GM12864 (cell line): Measurements from ENCODE around the gene NSF.
"Not testable (repeated sequence)": the region's sequence is repeated elsewhere in the genome, so short reads cannot be mapped to it uniquely, and the experiment has no call there.

ENCODE experiments used
- DNase-seq: peaks from one replicate; pipeline ENCODE4 v3.0.0-alpha.2; 2011; ENCODE audit warnings: low read depth
- H3K4me3 ChIP-seq: 2 replicates; pipeline ENCODE4 v1.5.1; 2011; ENCODE audit warnings: mild to moderate bottlenecking, low read depth, low read length, control low read depth
- CTCF ChIP-seq: IDR thresholded peaks from 2 replicates; pipeline ENCODE4 v1.5.1; 2011; ENCODE audit warnings: low read depth, mild to moderate bottlenecking, moderate library complexity, low read length, control low read depth, inconsistent platforms; ENCODE audit errors: missing control alignments

Gene NSF

GRCh38 chr17:46745376-46745775 lies 154.9 kb downstream of the NSF start:
- no peak for DNase-seq
- no peak for TF ChIP-seq CTCF

GRCh38 chr17:46751425-46751824 lies 161.0 kb downstream of the NSF start:
- DNase-seq = no peak
- no peak for TF ChIP-seq CTCF
- no peak overlapping the region for H3K4me3 ChIP-seq

More at GRCh38 chr17:46745376-46745775, 154.9 kb downstream of the NSF start:
- H3K4me3 ChIP-seq = no peak overlapping the region

GRCh38 chr17:46753776-46754175 lies 163.3 kb downstream of the NSF start:
- no peak for DNase-seq
- TF ChIP-seq CTCF = no peak
- no peak overlapping the region for H3K4me3 ChIP-seq

GRCh38 chr17:46756081-46756735 lies 165.7 kb downstream of the NSF start:
- no peak overlapping the region for H3K4me3 ChIP-seq
- no peak for TF ChIP-seq CTCF
- no peak for DNase-seq

GRCh38 chr17:46756861-46757260 lies 166.4 kb downstream of the NSF start:
- H3K4me3 ChIP-seq = no peak overlapping the region
- no peak for TF ChIP-seq CTCF
- no peak for DNase-seq

- DNase-seq, H3K4me3 ChIP-seq: not testable (repeated sequence)
Measured at GRCh38 chr17:46757588-46757987, 167.1 kb downstream of the NSF start.

GRCh38 chr17:46758614-46759013 lies 168.1 kb downstream of the NSF start:
- no peak for TF ChIP-seq CTCF
- no peak overlapping the region for H3K4me3 ChIP-seq
- DNase-seq = no peak

GRCh38 chr17:46759141-46759540 lies 168.7 kb downstream of the NSF start:
- no peak for DNase-seq
- no peak for TF ChIP-seq CTCF
- no peak overlapping the region for H3K4me3 ChIP-seq
